ENCODE data around the gene MRGPRG.
"Not testable (repeated sequence)": the region's sequence is repeated elsewhere in the genome, so short reads cannot be mapped to it uniquely, and the experiment has no call there.

The MRGPRG gene

DNA sequence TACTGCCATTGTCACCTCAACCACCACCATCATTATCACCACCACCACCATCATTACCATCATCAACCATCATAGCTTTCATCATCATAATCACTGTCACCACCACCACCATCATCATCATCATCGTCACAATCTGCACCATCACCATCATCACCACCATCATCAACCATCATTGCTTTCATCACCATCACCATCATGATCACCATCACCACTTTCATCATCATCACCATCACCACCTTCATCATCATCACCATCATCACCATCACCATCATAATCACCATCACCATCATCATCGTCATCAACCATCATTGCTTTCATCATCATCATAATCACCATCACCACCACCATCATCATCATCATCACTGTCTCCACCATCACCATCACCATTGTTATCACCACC is 44.8 kb downstream of the MRGPRG start:
- H3K4me3 ChIP-seq (ENCODE audit: low read depth in 1 of 2, low read length in 2 of 2), result no peak overlapping the region
- no peak overlapping the region for H3K9ac ChIP-seq (ENCODE audit: low read depth in 1 of 2, low read length in 2 of 2)
- H3K36me3 ChIP-seq (ENCODE audit: control insufficient read depth in 1 of 2, insufficient read depth in 2 of 2, low read length in 2 of 2), result no peaks in the 10 kb centered on the region
- peaks cover 5 to 8% of the 10 kb centered on the region in 2 donors for H3K4me1 ChIP-seq (ENCODE audit: control insufficient read depth in 1 of 2, insufficient read depth in 2 of 2, low read length in 2 of 2)
- H3K27me3 ChIP-seq (ENCODE audit: control insufficient read depth in 1 of 2, insufficient read depth in 2 of 2, low read length in 2 of 2), result peaks cover 13 to 28% of the 10 kb centered on the region in 2 donors
- H3K9me3 ChIP-seq (ENCODE audit: control insufficient read depth in 1 of 2, low read length in 2 of 2), result peaks cover 6% of the 10 kb centered on the region in 2 donors
- no peak overlapping the region for H3K27ac ChIP-seq (ENCODE audit: low read depth, low read length)

DNA sequence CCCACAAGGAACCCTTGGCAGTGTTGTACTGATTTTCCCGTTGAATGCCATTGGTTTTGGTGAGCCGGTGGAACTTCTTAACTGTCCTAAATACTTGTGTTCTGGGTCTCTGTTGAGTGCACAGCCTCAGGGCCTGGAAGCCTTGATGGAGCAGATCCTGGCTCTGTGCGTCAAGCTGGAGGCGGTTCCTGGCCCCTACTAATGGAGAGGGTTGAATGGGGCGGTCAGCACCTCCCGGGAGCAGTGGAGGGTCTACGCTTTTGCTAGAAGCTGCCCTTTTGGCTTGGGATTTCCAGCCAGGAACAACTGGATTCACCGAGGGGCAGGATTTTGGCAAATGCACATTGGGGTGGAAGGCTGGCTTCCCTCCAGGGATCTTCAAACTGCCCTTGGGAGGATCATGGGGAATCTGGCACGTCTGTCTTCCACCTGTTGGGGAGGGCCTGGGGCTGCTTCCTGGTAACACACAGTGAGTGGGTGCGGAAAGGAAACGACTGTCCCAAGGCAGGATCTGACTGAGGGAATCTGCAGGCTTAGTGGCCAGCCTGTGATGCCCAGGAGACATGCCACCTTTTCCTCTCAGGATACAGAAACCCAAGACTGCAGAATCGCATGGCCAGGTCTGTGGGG is 46.6 kb downstream of the MRGPRG start:
- Histone ChIP-seq H3K36me3 (ENCODE audit: control insufficient read depth in 1 of 2, insufficient read depth in 2 of 2, low read length in 2 of 2) (no peaks in the 10 kb centered on the region), H3K27me3 (ENCODE audit: control insufficient read depth in 1 of 2, insufficient read depth in 2 of 2, low read length in 2 of 2) (peaks cover 14 to 41% of the 10 kb centered on the region in 2 donors), H3K4me1 (ENCODE audit: control insufficient read depth in 1 of 2, insufficient read depth in 2 of 2, low read length in 2 of 2) (peaks cover 7 to 12% of the 10 kb centered on the region in 2 donors), H3K9ac (ENCODE audit: low read depth in 1 of 2, low read length in 2 of 2) (no peak overlapping the region), H3K4me3 (ENCODE audit: low read depth in 1 of 2, low read length in 2 of 2) (no peak overlapping the region), H3K9me3 (ENCODE audit: control insufficient read depth in 1 of 2, low read length in 2 of 2) (peaks cover 6% of the 10 kb centered on the region in 2 donors), H3K27ac (ENCODE audit: low read depth, low read length) (no peak overlapping the region)

DNA sequence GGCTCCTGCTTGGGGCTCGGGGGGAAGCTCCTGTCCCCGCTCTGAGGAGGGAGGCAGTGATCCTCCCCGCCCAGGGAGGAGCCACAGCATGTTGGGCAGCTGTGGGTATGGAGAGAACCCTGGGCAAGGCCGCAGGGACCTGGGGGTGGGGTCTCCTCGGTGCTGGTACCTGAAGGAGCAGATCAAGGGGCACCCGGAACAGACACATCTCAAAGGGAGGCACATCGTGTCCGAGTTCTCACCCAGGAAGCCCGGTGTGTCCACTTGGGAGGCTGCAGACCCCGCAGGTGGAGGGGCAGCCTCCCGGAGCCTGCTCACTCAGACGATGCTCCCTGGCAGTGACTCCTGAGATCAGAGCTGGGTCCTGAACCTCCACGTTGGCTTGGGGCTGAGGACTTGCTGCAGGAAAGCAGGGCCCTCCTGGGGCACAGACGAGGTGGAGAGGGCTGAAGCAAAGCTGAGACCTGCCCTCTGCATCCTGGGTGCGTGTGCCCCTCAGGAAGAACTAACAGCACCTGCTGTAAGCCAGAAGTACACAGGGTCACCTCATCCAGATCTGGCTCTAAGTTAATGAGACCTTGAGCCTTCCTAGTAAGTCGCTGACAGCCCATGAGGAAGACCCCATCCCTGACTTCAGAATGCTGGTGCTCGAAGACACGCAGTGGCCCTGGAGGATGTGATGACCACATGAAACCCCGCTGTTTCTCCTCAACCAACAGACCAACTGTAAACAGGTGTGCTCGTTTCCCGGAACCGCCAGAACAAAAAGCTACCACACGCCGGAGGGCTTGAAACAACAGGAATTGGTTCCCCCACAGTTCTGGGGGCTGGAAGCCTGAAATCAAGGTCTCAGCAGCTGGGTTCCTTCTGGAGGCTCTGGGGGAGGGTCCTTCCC is 47.6 kb downstream of the MRGPRG start:
- H3K9me3 ChIP-seq (ENCODE audit: control insufficient read depth in 1 of 2, low read length in 2 of 2), result peaks cover 0 to 3% of the 10 kb centered on the region in 2 donors
- no peaks in the 10 kb centered on the region for H3K36me3 ChIP-seq (ENCODE audit: control insufficient read depth in 1 of 2, insufficient read depth in 2 of 2, low read length in 2 of 2)
- H3K4me1 ChIP-seq (ENCODE audit: control insufficient read depth in 1 of 2, insufficient read depth in 2 of 2, low read length in 2 of 2), result peaks cover 12 to 20% of the 10 kb centered on the region in 2 donors
- H3K27me3 ChIP-seq (ENCODE audit: control insufficient read depth in 1 of 2, insufficient read depth in 2 of 2, low read length in 2 of 2), result peaks cover 14 to 41% of the 10 kb centered on the region in 2 donors
- no peak overlapping the region for H3K4me3 ChIP-seq (ENCODE audit: low read depth in 1 of 2, low read length in 2 of 2)
- H3K27ac ChIP-seq (ENCODE audit: low read depth, low read length), result no peak overlapping the region
- H3K9ac ChIP-seq (ENCODE audit: low read depth in 1 of 2, low read length in 2 of 2), result no peak overlapping the region

DNA sequence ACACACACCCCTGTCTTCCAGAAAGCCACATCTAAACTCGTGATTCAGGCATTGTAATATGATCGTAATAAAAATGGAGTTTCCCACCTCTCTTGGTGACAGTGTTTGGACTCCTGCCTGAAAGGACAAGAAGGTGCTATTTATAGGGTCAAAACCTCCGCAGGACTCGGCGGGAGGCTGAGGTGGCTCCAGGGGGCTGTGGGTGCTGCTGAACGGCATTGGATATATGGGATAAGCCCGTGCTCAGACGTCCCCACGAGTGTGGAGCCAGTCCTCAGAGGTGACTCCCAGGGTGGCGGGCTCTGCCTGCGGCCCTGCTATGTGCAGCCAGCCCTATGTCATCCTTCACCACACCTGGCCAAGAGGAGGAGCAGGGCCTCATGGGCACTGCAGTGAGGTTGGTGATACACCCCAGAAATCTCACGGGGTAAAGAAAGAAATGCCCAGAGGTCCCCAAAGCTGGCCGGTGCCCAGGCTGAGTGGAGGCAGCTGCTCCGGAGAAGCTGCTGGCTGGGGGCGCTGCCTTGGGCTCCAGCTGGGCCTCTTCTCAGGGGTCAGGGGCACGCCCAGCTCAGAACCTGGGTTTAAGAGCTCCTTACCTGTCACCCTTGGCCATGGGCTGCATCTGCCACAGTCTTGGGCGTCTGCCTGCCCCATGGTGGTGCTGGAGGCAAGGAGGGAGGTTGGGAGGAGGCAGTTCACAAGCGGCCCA is 48.4 kb downstream of the MRGPRG start:
- Histone ChIP-seq H3K27ac (ENCODE audit: low read depth, low read length) (no peak overlapping the region), H3K36me3 (ENCODE audit: control insufficient read depth in 1 of 2, insufficient read depth in 2 of 2, low read length in 2 of 2) (no peaks in the 10 kb centered on the region), H3K4me1 (ENCODE audit: control insufficient read depth in 1 of 2, insufficient read depth in 2 of 2, low read length in 2 of 2) (peaks cover 18 to 24% of the 10 kb centered on the region in 2 donors), H3K27me3 (ENCODE audit: control insufficient read depth in 1 of 2, insufficient read depth in 2 of 2, low read length in 2 of 2) (peaks cover 17 to 41% of the 10 kb centered on the region in 2 donors), H3K9ac (ENCODE audit: low read depth in 1 of 2, low read length in 2 of 2) (no peak overlapping the region), H3K9me3 (ENCODE audit: control insufficient read depth in 1 of 2, low read length in 2 of 2) (no peaks in the 10 kb centered on the region), H3K4me3 (ENCODE audit: low read depth in 1 of 2, low read length in 2 of 2) (peak overlapping the region in 1 of 2 donors; percentile 26)

DNA sequence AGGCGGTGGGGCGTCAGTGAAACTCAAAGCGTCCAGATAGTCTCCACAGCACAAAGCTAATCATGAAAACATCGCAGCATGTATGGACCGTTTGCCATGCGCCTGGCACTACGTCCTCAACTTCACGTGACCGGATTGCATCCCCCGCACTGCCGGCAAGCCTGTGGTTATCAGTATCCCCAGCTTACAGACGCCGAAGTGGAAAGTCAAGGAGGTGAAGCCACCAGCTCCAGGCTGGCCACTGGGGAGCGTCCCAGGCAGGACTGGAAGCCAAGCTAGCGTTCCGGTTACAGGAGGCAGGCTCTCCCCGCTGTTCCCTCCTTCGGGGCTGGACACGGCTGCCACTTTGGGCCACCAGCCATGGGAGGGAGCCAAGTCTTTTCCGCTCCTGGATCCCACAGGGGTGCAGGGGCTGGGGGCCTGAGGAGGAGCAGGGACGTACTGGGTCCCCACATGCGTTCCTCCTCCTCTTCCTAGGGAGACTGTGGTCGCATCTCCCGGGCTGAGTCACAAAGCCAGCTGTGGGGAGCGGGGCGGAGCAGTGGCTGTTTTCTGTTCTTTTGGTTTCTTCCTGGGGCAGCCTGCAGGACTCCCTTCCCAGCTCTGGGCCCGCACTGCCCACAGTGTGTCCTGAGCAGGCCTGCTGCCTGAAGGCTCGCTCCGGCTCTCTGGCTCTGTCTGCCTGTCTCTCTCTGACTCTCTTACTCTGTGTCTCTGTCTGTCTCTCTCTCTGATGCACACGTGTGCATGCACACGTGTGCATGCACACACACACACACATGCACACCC is 49.2 kb downstream of the MRGPRG start:
- H3K9me3 ChIP-seq (ENCODE audit: control insufficient read depth in 1 of 2, low read length in 2 of 2), result no peaks in the 10 kb centered on the region
- peaks cover 17 to 41% of the 10 kb centered on the region in 2 donors for H3K27me3 ChIP-seq (ENCODE audit: control insufficient read depth in 1 of 2, insufficient read depth in 2 of 2, low read length in 2 of 2)
- H3K4me3 ChIP-seq (ENCODE audit: low read depth in 1 of 2, low read length in 2 of 2), result peak overlapping the region; percentile 26 to 60
- H3K36me3 ChIP-seq (ENCODE audit: control insufficient read depth in 1 of 2, insufficient read depth in 2 of 2, low read length in 2 of 2), result no peaks in the 10 kb centered on the region
- H3K27ac ChIP-seq (ENCODE audit: low read depth, low read length), result peak overlapping the region; percentile 46
- H3K9ac ChIP-seq (ENCODE audit: low read depth in 1 of 2, low read length in 2 of 2), result peak overlapping the region in 1 of 2 donors; percentile 24
- H3K4me1 ChIP-seq (ENCODE audit: control insufficient read depth in 1 of 2, insufficient read depth in 2 of 2, low read length in 2 of 2), result peaks cover 19 to 26% of the 10 kb centered on the region in 2 donors

DNA sequence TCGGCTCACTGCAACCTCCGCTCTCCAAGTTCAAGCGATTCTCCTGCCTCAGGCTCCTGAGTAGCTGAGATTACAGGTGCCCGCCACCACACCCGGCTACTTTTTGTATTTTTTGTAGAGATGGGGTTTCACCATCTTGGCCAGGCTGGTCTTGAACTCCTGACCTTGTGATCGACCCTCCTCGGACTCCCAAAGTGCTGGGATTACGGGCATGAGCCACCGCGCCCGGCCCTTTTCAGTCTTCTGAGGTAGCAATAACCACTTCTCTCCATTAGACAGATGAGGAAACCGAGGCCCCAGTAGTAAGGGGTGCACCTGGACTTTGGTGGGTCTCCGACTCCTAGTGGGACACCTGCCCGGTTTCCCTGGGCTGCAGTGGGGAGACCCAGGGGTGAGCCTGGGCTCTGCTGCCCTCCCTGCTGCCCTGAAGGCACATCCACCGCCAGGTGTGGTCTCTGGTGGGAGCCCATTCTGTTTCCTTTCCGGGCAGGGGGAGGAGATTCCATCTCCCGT is 49.8 kb downstream of the MRGPRG start:
- not testable (repeated sequence) for H3K9me3 ChIP-seq (ENCODE audit: control insufficient read depth in 1 of 2, low read length in 2 of 2); H3K27ac ChIP-seq (ENCODE audit: low read depth, low read length)
- H3K4me3 ChIP-seq (ENCODE audit: low read depth in 1 of 2, low read length in 2 of 2), result peak overlapping the region; percentile 26 to 60

More for the DNA sequence above, 49.8 kb downstream of the MRGPRG start:
- not testable (repeated sequence) for H3K9ac ChIP-seq (ENCODE audit: low read depth in 1 of 2, low read length in 2 of 2); H3K36me3 ChIP-seq (ENCODE audit: control insufficient read depth in 1 of 2, insufficient read depth in 2 of 2, low read length in 2 of 2)
- peaks cover 17 to 41% of the 10 kb centered on the region in 2 donors for H3K27me3 ChIP-seq (ENCODE audit: control insufficient read depth in 1 of 2, insufficient read depth in 2 of 2, low read length in 2 of 2)
- H3K4me1 ChIP-seq (ENCODE audit: control insufficient read depth in 1 of 2, insufficient read depth in 2 of 2, low read length in 2 of 2), result peaks cover 25 to 33% of the 10 kb centered on the region in 2 donors

Measured in duodenal mucosa (tissue), 2 donors.